HG02870 (cell line): ENCODE results near the gene LCNL1.

Source experiments
- ATAC-seq: cut with Tn5 transposase; IDR thresholded peaks from one replicate; pipeline ENCODE4 v1.9.1; 2021; ENCODE audit warnings: mild to moderate bottlenecking, moderate library complexity; ENCODE audit not compliant: unreplicated experiment

LCNL1 gene

GRCh38 chr9:136946228-136947027 lies 36.4 kb upstream of the LCNL1 start:
- no peak for ATAC-seq

GRCh38 chr9:136947028-136947891 lies 35.5 kb upstream of the LCNL1 start:
- ATAC-seq, result no peak

- ATAC-seq, result no peak
Measured at GRCh38 chr9:136947955-136948510, 34.8 kb upstream of the LCNL1 start.

- ATAC-seq, result no peak
Measured at GRCh38 chr9:136949239-136949816, 33.5 kb upstream of the LCNL1 start.

- peak; percentile 78 for ATAC-seq
Measured at GRCh38 chr9:136949817-136950655, 32.8 kb upstream of the LCNL1 start.

GRCh38 chr9:136950656-136951276 lies 32.0 kb upstream of the LCNL1 start:
- ATAC-seq, result no peak

- ATAC-seq, result no peak
Measured at GRCh38 chr9:136951541-136952320, 31.1 kb upstream of the LCNL1 start, which contains the start of gene LCN12. LCN12 (plus strand) TSS chr9:136952273; CDS start chr9:136952328, 55 bp downstream.

GRCh38 chr9:136952321-136952850 lies 30.4 kb upstream of the LCNL1 start:
- ATAC-seq, result no peak

- ATAC-seq, result no peak
Measured at GRCh38 chr9:136952876-136953770, 29.7 kb upstream of the LCNL1 start.

GRCh38 chr9:136953771-136954269 lies 29.0 kb upstream of the LCNL1 start:
- ATAC-seq, result no peak

- no peak for ATAC-seq
Measured at GRCh38 chr9:136954270-136955083, 28.3 kb upstream of the LCNL1 start.

- ATAC-seq, result no peak
Measured at GRCh38 chr9:136955202-136955942, 27.4 kb upstream of the LCNL1 start.

- no peak for ATAC-seq
Measured at GRCh38 chr9:136955943-136956335, 26.9 kb upstream of the LCNL1 start.

GRCh38 chr9:136956604-136957003 lies 26.2 kb upstream of the LCNL1 start:
- no peak for ATAC-seq

- ATAC-seq, result no peak
Measured at GRCh38 chr9:136957461-136957860, 25.3 kb upstream of the LCNL1 start.

- no peak for ATAC-seq
Measured at GRCh38 chr9:136957901-136958300, 24.9 kb upstream of the LCNL1 start.
